GM13976 (cell line): ENCODE data around the gene SMARCA4.

Source experiments
- DNase-seq: peaks from one replicate; pipeline ENCODE4 v3.0.0; 2012; ENCODE audit warnings: low spot score
- in situ Hi-C: fragments of 300-500 bp; cut with MboI; formaldehyde crosslinking; loops from one replicate; pipeline ENCODE4 v1.12.0; 2022; ENCODE audit warnings: low sequenced_read_pairs, mixed read lengths, inconsistent platforms; ENCODE audit not compliant: unreplicated experiment
- TF ChIP-seq, protein P1 (sequence below): IDR thresholded peaks from 2 replicates; pipeline ENCODE4 v1.5.1; 2012; ENCODE audit warnings: borderline replicate concordance, mild to moderate bottlenecking; ENCODE audit not compliant: insufficient read depth; ENCODE audit errors: extremely low read depth, missing control alignments, control extremely low read depth

The SMARCA4 gene

GRCh38 chr19:10964903-10965302 is 4.1 kb downstream of the SMARCA4 start:
- in situ Hi-C loops = no loop called here
- DNase-seq = no peak
- TF ChIP-seq, protein P1, sequence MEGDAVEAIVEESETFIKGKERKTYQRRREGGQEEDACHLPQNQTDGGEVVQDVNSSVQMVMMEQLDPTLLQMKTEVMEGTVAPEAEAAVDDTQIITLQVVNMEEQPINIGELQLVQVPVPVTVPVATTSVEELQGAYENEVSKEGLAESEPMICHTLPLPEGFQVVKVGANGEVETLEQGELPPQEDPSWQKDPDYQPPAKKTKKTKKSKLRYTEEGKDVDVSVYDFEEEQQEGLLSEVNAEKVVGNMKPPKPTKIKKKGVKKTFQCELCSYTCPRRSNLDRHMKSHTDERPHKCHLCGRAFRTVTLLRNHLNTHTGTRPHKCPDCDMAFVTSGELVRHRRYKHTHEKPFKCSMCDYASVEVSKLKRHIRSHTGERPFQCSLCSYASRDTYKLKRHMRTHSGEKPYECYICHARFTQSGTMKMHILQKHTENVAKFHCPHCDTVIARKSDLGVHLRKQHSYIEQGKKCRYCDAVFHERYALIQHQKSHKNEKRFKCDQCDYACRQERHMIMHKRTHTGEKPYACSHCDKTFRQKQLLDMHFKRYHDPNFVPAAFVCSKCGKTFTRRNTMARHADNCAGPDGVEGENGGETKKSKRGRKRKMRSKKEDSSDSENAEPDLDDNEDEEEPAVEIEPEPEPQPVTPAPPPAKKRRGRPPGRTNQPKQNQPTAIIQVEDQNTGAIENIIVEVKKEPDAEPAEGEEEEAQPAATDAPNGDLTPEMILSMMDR = no peak

- no peak for DNase-seq
- TF ChIP-seq, protein P1 = no peak
- in situ Hi-C loops = no loop called here
These were observed 4.6 kb downstream of the SMARCA4 start for GRCh38 chr19:10965398-10965797.

DNA sequence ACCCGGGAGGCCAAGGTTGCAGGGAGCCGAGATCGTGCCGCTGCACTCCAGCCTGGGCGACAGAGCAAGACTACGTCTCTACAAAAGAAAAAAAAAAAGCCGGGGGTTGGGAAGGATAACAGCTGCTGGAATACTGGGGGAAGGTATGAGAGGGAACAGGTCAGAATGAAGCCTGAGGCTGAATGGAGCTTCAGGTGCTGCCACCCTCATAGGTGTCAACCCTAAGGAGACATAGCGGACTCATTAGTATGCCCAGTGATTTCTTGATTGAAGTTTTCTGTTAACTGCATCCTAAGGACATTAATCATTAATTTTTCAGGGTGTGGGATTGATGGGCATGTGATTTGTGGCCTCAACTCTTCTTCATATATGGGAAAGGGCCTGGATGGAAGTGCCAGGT is 6.0 kb downstream of the SMARCA4 start:
- no peak for DNase-seq
- TF ChIP-seq, protein P1 = no peak
- in situ Hi-C loops = no loop called here

GRCh38 chr19:10968527-10969135 is 7.8 kb downstream of the SMARCA4 start:
- peak; percentile 34 for DNase-seq
- TF ChIP-seq, protein P1 = no peak
- in situ Hi-C loops = no loop called here

GRCh38 chr19:10971107-10971726 is 10.4 kb downstream of the SMARCA4 start:
- no peak for DNase-seq
- TF ChIP-seq, protein P1 = no peak
- in situ Hi-C loops = no loop called here

- in situ Hi-C loops = no loop called here
- TF ChIP-seq, protein P1 = no peak
- no peak for DNase-seq
These were observed 14.7 kb downstream of the SMARCA4 start for GRCh38 chr19:10975374-10976130.
